Smooth muscle cell (in vitro differentiated cells): ENCODE data around the gene MYO9A. TPM values are rescaled to one million over a fixed set of nuclear protein-coding genes. Genes with fewer than 3 reads are reported as not detected.

ENCODE experiments used
- DNase-seq: peaks from one replicate; lab custom pipeline; 2025; ENCODE audit not compliant: unreplicated experiment; lab: John Stamatoyannopoulos, UW
- H2AFZ ChIP-seq: fragments of 200-600 bp; sonication (generic); 2 replicates; pipeline ENCODE4 v1.6.0; 2016; ENCODE audit warnings: antibody characterized with exemption, low read depth, mild to moderate bottlenecking
- H3F3A ChIP-seq: fragments of 200-600 bp; sonication (generic); 2 replicates; pipeline ENCODE4 v1.6.0; 2017; ENCODE audit warnings: antibody characterized with exemption, low read depth
- H3K27ac ChIP-seq: fragments of 200-600 bp; sonication (generic); 2 replicates; pipeline ENCODE4 v1.5.1; 2016; ENCODE audit warnings: low read depth, mild to moderate bottlenecking
- H3K27me3 ChIP-seq: fragments of 200-600 bp; sonication (generic); 2 replicates; pipeline ENCODE4 v1.6.1; 2016; ENCODE audit warnings: low read depth, mild to moderate bottlenecking
- H3K36me3 ChIP-seq: fragments of 200-600 bp; sonication (generic); 2 replicates; pipeline ENCODE4 v1.5.1; 2016; ENCODE audit warnings: low read depth
- H3K4me1 ChIP-seq: fragments of 200-600 bp; sonication (generic); 2 replicates; pipeline ENCODE4 v1.5.1; 2016; ENCODE audit warnings: low read depth
- H3K4me2 ChIP-seq: fragments of 200-600 bp; sonication (generic); 2 replicates; pipeline ENCODE4 v1.6.0; 2016; ENCODE audit warnings: mild to moderate bottlenecking
- H3K4me3 ChIP-seq: fragments of 200-600 bp; sonication (generic); 2 replicates; pipeline ENCODE4 v1.5.1; 2016; ENCODE audit warnings: mild to moderate bottlenecking
- H3K79me2 ChIP-seq: fragments of 200-600 bp; sonication (generic); 2 replicates; pipeline ENCODE4 v1.6.0; 2016; ENCODE audit warnings: low read depth, mild to moderate bottlenecking
- H3K9ac ChIP-seq: fragments of 200-600 bp; sonication (generic); 2 replicates; pipeline ENCODE4 v1.6.0; 2016; ENCODE audit warnings: low read depth
- H3K9me3 ChIP-seq: fragments of 200-600 bp; sonication (generic); replicated peaks from 2 replicates; pipeline ENCODE4 v1.5.1; 2016; ENCODE audit warnings: low read depth
- H4K20me1 ChIP-seq: fragments of 200-600 bp; sonication (generic); 2 replicates; pipeline ENCODE4 v1.6.0; 2016; ENCODE audit warnings: low read depth
- CTCF ChIP-seq: fragments of 200-600 bp; sonication (generic); IDR thresholded peaks from 2 replicates; pipeline ENCODE4 v1.5.1; 2017; ENCODE audit warnings: borderline replicate concordance, mild to moderate bottlenecking, antibody characterized with exemption; ENCODE audit not compliant: insufficient read depth, poor library complexity, severe bottlenecking
- WGBS: methylation state at CpG from one replicate; pipeline ENCODE4 v1.1.7; 2016; ENCODE audit warnings: low lambda C conversion rate; 5-methylcytosine and 5-hydroxymethylcytosine counted together
- polyA plus RNA-seq: library from polyadenylated mRNA; unstranded; fragments of >200 nt; fragmentation: Nextera tagmentation; extraction: Ambion mirVana; gene quantifications from 2 replicates; pipeline ENCODE4 v1.2.1, GENCODE V29; 2016
- total RNA-seq: library from RNA; depleted of rRNA; stranded (reverse); fragments of >200 nt; gene quantifications from 2 replicates; pipeline ENCODE4 v1.2.3, GENCODE V29; 2014

Gene MYO9A
- total and polyA plus RNA-seq, 2 experiments from 2014 or later: 10.7 to 36.9 TPM

GRCh38 chr15:71826196-71826595 is 291.8 kb downstream of the MYO9A start:
- no peak overlapping the region for H3K9ac ChIP-seq
- H3K79me2 ChIP-seq: no peaks in the 10 kb centered on the region
- H3K27me3 ChIP-seq: no peaks in the 10 kb centered on the region
- H3K27ac ChIP-seq: no peak overlapping the region
- H3K4me1 ChIP-seq: peaks cover 5% of the 10 kb centered on the region
- peaks cover 12% of the 10 kb centered on the region for H3K9me3 ChIP-seq
- WGBS: 94% methylated on average over 5 of the region's 5 CpGs
- H3K36me3 ChIP-seq: peaks cover 30% of the 10 kb centered on the region
- DNase-seq: no peak
- no peak overlapping the region for H3K4me3 ChIP-seq
- H3K4me2 ChIP-seq: no peak overlapping the region
- H4K20me1 ChIP-seq: no peaks in the 10 kb centered on the region
- no peak for TF ChIP-seq CTCF
- no peaks in the 10 kb centered on the region for H3F3A ChIP-seq
- no peak overlapping the region for H2AFZ ChIP-seq

GRCh38 chr15:71825021-71825730 is 292.8 kb downstream of the MYO9A start:
- no peaks in the 10 kb centered on the region for H3K27me3 ChIP-seq
- no peaks in the 10 kb centered on the region for H3K79me2 ChIP-seq
- H3K36me3 ChIP-seq: peaks cover 30% of the 10 kb centered on the region
- H3K4me2 ChIP-seq: no peak overlapping the region
- no peak for DNase-seq
- no peaks in the 10 kb centered on the region for H3F3A ChIP-seq
- H4K20me1 ChIP-seq: no peaks in the 10 kb centered on the region
- no peak overlapping the region for H3K9ac ChIP-seq
- H3K4me1 ChIP-seq: peaks cover 5% of the 10 kb centered on the region
- no peak overlapping the region for H2AFZ ChIP-seq
- H3K9me3 ChIP-seq: peaks cover 12% of the 10 kb centered on the region
- H3K27ac ChIP-seq: no peak overlapping the region
- TF ChIP-seq CTCF: no peak
- H3K4me3 ChIP-seq: no peak overlapping the region
- WGBS: 96% methylated on average over 4 of the region's 4 CpGs

- no peak overlapping the region for H3K4me3 ChIP-seq
- peaks cover 5% of the 10 kb centered on the region for H3K4me1 ChIP-seq
- no peak overlapping the region for H3K27ac ChIP-seq
- no peaks in the 10 kb centered on the region for H3K79me2 ChIP-seq
- H2AFZ ChIP-seq: no peak overlapping the region
- H3K4me2 ChIP-seq: no peak overlapping the region
- no peaks in the 10 kb centered on the region for H3F3A ChIP-seq
- TF ChIP-seq CTCF: no peak
- H3K9me3 ChIP-seq: peaks cover 12% of the 10 kb centered on the region
- H3K27me3 ChIP-seq: no peaks in the 10 kb centered on the region
- no peak overlapping the region for H3K9ac ChIP-seq
- H4K20me1 ChIP-seq: no peaks in the 10 kb centered on the region
- no peak for DNase-seq
- peaks cover 30% of the 10 kb centered on the region for H3K36me3 ChIP-seq
- WGBS: 77% methylated on average over 3 of the region's 3 CpGs
These were observed 294.1 kb downstream of the MYO9A start for GRCh38 chr15:71823801-71824200.
